Mammary epithelial cell (primary cell): ENCODE data around the gene TMTC1.

Experiments
- CTCF ChIP-seq, 2 donors: IDR thresholded peaks in 1 of 2; conservative IDR thresholded peaks in 1 of 2; 2 replicates each; pipeline ENCODE4 v1.5.1; 2011 to 2012; ENCODE audit warnings: inconsistent platforms in 2 of 2, low read length in 2 of 2, mild to moderate bottlenecking in 2 of 2, control low read depth in 1 of 2, low read depth in 1 of 2; ENCODE audit not compliant: insufficient read depth in 1 of 2; ENCODE audit errors: extremely low read depth in 1 of 2
- EZH2 ChIP-seq: IDR thresholded peaks from 2 replicates; pipeline ENCODE4 v1.6.1; 2012; ENCODE audit warnings: low read length, inconsistent platforms, borderline replicate concordance

- TF ChIP-seq CTCF (conservative IDR thresholded peaks at IDR 0.05 in 1 of 2, IDR thresholded peaks at IDR 0.05 in 1 of 2; ENCODE audit: extremely low read depth in 1 of 2, insufficient read depth in 1 of 2, low read depth in 1 of 2, low read length in 2 of 2) (no peak), EZH2 (no peak)
Observed at GRCh38 chr12:29565727-29566126, 218.0 kb downstream of the TMTC1 start.
